ENCODE results near the gene FAAH2. TPM values are rescaled to one million over a fixed set of nuclear protein-coding genes. Genes with fewer than 3 reads are reported as not detected.
"Not testable (repeated sequence)": the region's sequence is repeated elsewhere in the genome, so short reads cannot be mapped to it uniquely, and the experiment has no call there.

Gene FAAH2
- total RNA-seq, 1 experiment from 2014 or later: not detected

GRCh38 chrX:57380026-57380796, 93.7 kb downstream of the FAAH2 start:
- DNase-seq (ENCODE audit: low spot score): no peak

- DNase-seq (ENCODE audit: low spot score): not testable (repeated sequence)
These were observed 107.7 kb downstream of the FAAH2 start for GRCh38 chrX:57394162-57394561.

- not testable (repeated sequence) for DNase-seq (ENCODE audit: low spot score)
These were observed 116.7 kb downstream of the FAAH2 start for GRCh38 chrX:57403191-57403590.

GRCh38 chrX:57406149-57406548, 119.6 kb downstream of the FAAH2 start:
- no peak for DNase-seq (ENCODE audit: low spot score)

- no peak for DNase-seq (ENCODE audit: low spot score)
These were observed 131.3 kb downstream of the FAAH2 start for GRCh38 chrX:57417827-57418226.

GRCh38 chrX:57422289-57422688, 135.8 kb downstream of the FAAH2 start:
- DNase-seq (ENCODE audit: low spot score): no peak

GRCh38 chrX:57422790-57423189, 136.3 kb downstream of the FAAH2 start:
- DNase-seq (ENCODE audit: low spot score): no peak

- DNase-seq (ENCODE audit: low spot score): no peak
These were observed 158.6 kb downstream of the FAAH2 start for GRCh38 chrX:57445076-57445475.

GRCh38 chrX:57445832-57446231, 159.3 kb downstream of the FAAH2 start:
- DNase-seq (ENCODE audit: low spot score): no peak

- no peak for DNase-seq (ENCODE audit: low spot score)
These were observed 161.3 kb downstream of the FAAH2 start for GRCh38 chrX:57447856-57448255.

GRCh38 chrX:57451426-57452020, 165.0 kb downstream of the FAAH2 start:
- DNase-seq (ENCODE audit: low spot score): no peak

- DNase-seq (ENCODE audit: low spot score): no peak
These were observed 167.4 kb downstream of the FAAH2 start for GRCh38 chrX:57453901-57454300.

- no peak for DNase-seq (ENCODE audit: low spot score)
These were observed 195.0 kb downstream of the FAAH2 start for GRCh38 chrX:57481514-57481913.

GRCh38 chrX:57516491-57516890, 230.0 kb downstream of the FAAH2 start:
- DNase-seq (ENCODE audit: low spot score): no peak

- DNase-seq (ENCODE audit: low spot score): no peak
These were observed 233.1 kb downstream of the FAAH2 start for GRCh38 chrX:57519578-57520118.

GRCh38 chrX:57528670-57529255, 242.3 kb downstream of the FAAH2 start:
- DNase-seq (ENCODE audit: low spot score): no peak

Other genes with a start within 250 kb of the FAAH2 start
- gene SPIN2B, start 165.2 kb upstream of the FAAH2 start, total RNA-seq (2014; rRNA removed; shearing (Covaris generic)): 16.2 and 22.1 TPM in 2 replicates
- 0.16 and 0.57 TPM in 2 replicates for gene SPIN2A, start 149.3 kb upstream of the FAAH2 start, total RNA-seq (2014; rRNA removed; shearing (Covaris generic))

Data from A172 (cell line).